GM23248 (cell line): ENCODE measurements around the gene LIN7B.

Experiments used
- EZH2 ChIP-seq: fragments of 200-600 bp; sonication (generic); IDR thresholded peaks from 2 replicates; pipeline ENCODE4 v1.6.1; 2018; ENCODE audit warnings: antibody characterized with exemption, mild to moderate bottlenecking; ENCODE audit not compliant: insufficient read depth, poor library complexity, severe bottlenecking
- EZH2phosphoT487 ChIP-seq: fragments of 200-600 bp; sonication (generic); IDR thresholded peaks from 2 replicates; pipeline ENCODE4 v1.6.1; 2018; ENCODE audit warnings: antibody characterized with exemption, moderate library complexity, mild to moderate bottlenecking, low read depth; ENCODE audit not compliant: insufficient read depth

DNA sequence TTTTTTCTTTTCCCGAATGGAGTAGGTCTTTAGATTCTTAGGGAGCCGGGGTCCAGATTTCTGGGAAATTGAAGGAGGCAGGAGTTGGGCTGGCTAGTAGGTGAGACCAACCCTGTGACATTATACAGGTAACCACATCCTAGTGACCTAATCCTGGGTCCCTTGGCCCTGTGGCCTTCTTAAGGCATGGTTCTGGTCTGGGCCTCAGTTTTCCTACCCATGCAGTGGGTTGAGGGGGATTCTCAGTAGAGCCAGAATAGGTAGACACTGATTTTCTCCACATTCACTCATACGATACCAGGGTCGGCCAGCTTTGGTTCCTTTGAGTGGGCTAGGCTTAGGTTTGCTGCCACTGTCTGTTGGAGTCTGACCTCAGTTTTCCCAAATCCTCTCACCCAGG is 12.4 kb downstream of the LIN7B start:
- TF ChIP-seq EZH2phosphoT487: no peak
- TF ChIP-seq EZH2: no peak
